ENCODE measurements around the gene VMO1.

VMO1 gene

GRCh38 chr17:4800462-4801196 lies 14.5 kb upstream of the VMO1 start:
- DNase-seq (ENCODE audit: low read depth in 4 of 4, low spot score in 1 of 4), result no peak

- no peak for DNase-seq (ENCODE audit: low read depth in 4 of 4, low spot score in 1 of 4)
These were observed 10.4 kb upstream of the VMO1 start for GRCh38 chr17:4796552-4796920.

- DNase-seq (ENCODE audit: low read depth in 4 of 4, low spot score in 1 of 4), result no peak
These were observed 9.0 kb upstream of the VMO1 start for GRCh38 chr17:4795168-4795567.

- no peak for DNase-seq (ENCODE audit: low read depth in 4 of 4, low spot score in 1 of 4)
These were observed 4.5 kb upstream of the VMO1 start for GRCh38 chr17:4790705-4791088.

GRCh38 chr17:4789951-4790704 lies 4.0 kb upstream of the VMO1 start:
- peak in 3 of 4 experiments; percentile 48 to 79 (median 62) for DNase-seq (ENCODE audit: low read depth in 4 of 4, low spot score in 1 of 4)

- no peak for DNase-seq (ENCODE audit: low read depth in 4 of 4, low spot score in 1 of 4)
These were observed 3.5 kb upstream of the VMO1 start for GRCh38 chr17:4789701-4789950.

- DNase-seq (ENCODE audit: low read depth in 4 of 4, low spot score in 1 of 4), result no peak
These were observed 2.9 kb upstream of the VMO1 start, which contains the start of gene GLTPD2 for GRCh38 chr17:4788807-4789700. GLTPD2 (plus strand) TSS chr17:4788964; CDS start chr17:4789012, 48 bp downstream.

- DNase-seq (ENCODE audit: low read depth in 4 of 4, low spot score in 1 of 4), result no peak
These were observed 2.1 kb upstream of the VMO1 start for GRCh38 chr17:4788159-4788806.

GRCh38 chr17:4786516-4786915 lies 352 bp upstream of the VMO1 start:
- no peak for DNase-seq (ENCODE audit: low read depth in 4 of 4, low spot score in 1 of 4)

- no peak for DNase-seq (ENCODE audit: low read depth in 4 of 4, low spot score in 1 of 4)
These were observed 656 bp downstream of the VMO1 start for GRCh38 chr17:4785311-4786105.

GRCh38 chr17:4782652-4783051 lies 3.5 kb downstream of the VMO1 start:
- no peak for DNase-seq (ENCODE audit: low read depth in 4 of 4, low spot score in 1 of 4)

- DNase-seq (ENCODE audit: low read depth in 4 of 4, low spot score in 1 of 4), result no peak
These were observed 5.7 kb downstream of the VMO1 start for GRCh38 chr17:4780325-4780955.

- no peak for DNase-seq (ENCODE audit: low read depth in 4 of 4, low spot score in 1 of 4)
These were observed 8.0 kb downstream of the VMO1 start for GRCh38 chr17:4777969-4778760.

GRCh38 chr17:4772235-4772613 lies 13.9 kb downstream of the VMO1 start:
- no peak for DNase-seq (ENCODE audit: low read depth in 4 of 4, low spot score in 1 of 4)

- DNase-seq (ENCODE audit: low read depth in 4 of 4, low spot score in 1 of 4), result no peak
These were observed 14.5 kb downstream of the VMO1 start, which contains the start of gene TM4SF5 for GRCh38 chr17:4771519-4772234. TM4SF5 (plus strand) TSS chr17:4771886; CDS start chr17:4771923, 37 bp downstream.

GRCh38 chr17:4769628-4770027 lies 16.5 kb downstream of the VMO1 start:
- DNase-seq (ENCODE audit: low read depth in 4 of 4, low spot score in 1 of 4), result no peak

- no peak for DNase-seq (ENCODE audit: low read depth in 4 of 4, low spot score in 1 of 4)
These were observed 17.9 kb downstream of the VMO1 start for GRCh38 chr17:4768298-4768697.

GRCh38 chr17:4766723-4767122 lies 19.4 kb downstream of the VMO1 start:
- no peak for DNase-seq (ENCODE audit: low read depth in 4 of 4, low spot score in 1 of 4)

GRCh38 chr17:4766201-4766600 lies 20.0 kb downstream of the VMO1 start:
- DNase-seq (ENCODE audit: low read depth in 4 of 4, low spot score in 1 of 4), result no peak

Data from stimulated activated CD4-positive, alpha-beta T cell treated with anti-CD3 and anti-CD28 coated beads, Interleukin-1b, Interleukin-23, amount 100 ng/mL, for 24 hours (primary cell).